LNCAP (cell line): ENCODE measurements around the gene ZBTB44.

Experiments used
- CTCF ChIP-seq: fragments of 450-650 bp; IDR thresholded peaks from 2 replicates; pipeline ENCODE4 v1.5.1; 2017; ENCODE audit warnings: mild to moderate bottlenecking

The ZBTB44 gene

GRCh38 chr11:130217133-130218031 is 97.3 kb downstream of the ZBTB44 start:
- no peak for TF ChIP-seq CTCF

- no peak for TF ChIP-seq CTCF
Observed at GRCh38 chr11:130216591-130217132, 98.1 kb downstream of the ZBTB44 start.

- TF ChIP-seq CTCF = no peak
Observed at GRCh38 chr11:130216221-130216550, 98.5 kb downstream of the ZBTB44 start.

GRCh38 chr11:130215531-130216220 is 99.0 kb downstream of the ZBTB44 start:
- TF ChIP-seq CTCF = no peak

- no peak for TF ChIP-seq CTCF
Observed at GRCh38 chr11:130214861-130215530, 99.7 kb downstream of the ZBTB44 start.

- no peak for TF ChIP-seq CTCF
Observed at GRCh38 chr11:130213979-130214281, 100.8 kb downstream of the ZBTB44 start.

GRCh38 chr11:130213143-130213978 is 101.4 kb downstream of the ZBTB44 start:
- peak; percentile 88 for TF ChIP-seq CTCF
